Loucy (cell line): Measurements from ENCODE around the gene NKAIN2.

Experiments
- CTCF ChIP-seq: fragments of 200-600 bp; sonication (generic); conservative IDR thresholded peaks from 2 replicates; pipeline ENCODE4 v1.5.1; 2014; ENCODE audit warnings: mild to moderate bottlenecking, antibody characterized with exemption, low read length
- EZH2phosphoT487 ChIP-seq: fragments of 200-600 bp; IDR thresholded peaks from 2 replicates; pipeline ENCODE4 v1.6.1; 2018; ENCODE audit warnings: antibody characterized with exemption, mild to moderate bottlenecking, moderate library complexity, borderline replicate concordance

- TF ChIP-seq CTCF = no peak
- TF ChIP-seq EZH2phosphoT487 = no peak
These were observed 732.1 kb downstream of the NKAIN2 start for GRCh38 chr6:124535746-124536145.
